HG03066 (cell line): ENCODE data around the gene IMMT.
"Not testable (repeated sequence)": the region's sequence is repeated elsewhere in the genome, so short reads cannot be mapped to it uniquely, and the experiment has no call there.

Experiments
- ATAC-seq: cut with Tn5 transposase; IDR thresholded peaks from one replicate; pipeline ENCODE4 v1.9.1; 2021; ENCODE audit warnings: low read depth; ENCODE audit not compliant: unreplicated experiment

Gene IMMT

DNA sequence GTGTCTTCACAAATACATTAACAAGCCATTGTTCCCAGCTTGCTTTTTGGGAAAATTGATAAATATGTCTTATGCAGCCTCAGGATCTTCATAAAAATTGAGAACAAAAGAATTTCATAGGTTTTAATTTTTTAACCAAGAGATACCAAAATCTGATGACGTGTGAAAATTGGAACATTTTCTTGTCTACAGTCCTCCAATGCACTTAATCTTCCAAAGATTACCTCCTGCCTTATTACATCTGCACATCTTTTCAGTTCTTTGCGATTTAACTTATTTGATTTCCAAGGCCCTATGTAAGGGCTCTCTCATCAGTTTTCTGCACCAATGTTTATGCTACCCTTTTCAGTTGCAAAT, 7.1 kb upstream of the IMMT start:
- ATAC-seq, result no peak

GRCh38 chr2:86201671-86202335, 6.5 kb upstream of the IMMT start:
- no peak for ATAC-seq

- ATAC-seq, result not testable (repeated sequence)
Measured at GRCh38 chr2:86200564-86200963, 5.3 kb upstream of the IMMT start.

DNA sequence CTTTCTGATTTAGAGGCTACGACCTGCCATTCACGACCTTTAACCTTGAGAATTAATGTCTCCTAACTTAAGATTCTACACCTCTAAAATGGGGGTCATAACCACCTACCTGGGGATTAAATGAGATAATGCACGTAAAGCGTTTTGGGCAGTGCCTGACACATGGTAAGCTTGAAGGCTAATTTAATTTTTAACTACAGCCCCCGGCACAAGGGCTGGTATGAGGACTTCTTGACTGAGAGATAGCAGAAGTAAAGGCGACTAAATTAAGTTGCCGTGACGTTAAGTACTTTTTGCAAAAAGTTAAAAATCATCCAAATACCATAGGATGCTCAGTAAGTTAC, 4.5 kb upstream of the IMMT start:
- no peak for ATAC-seq

- ATAC-seq, result no peak
Measured at GRCh38 chr2:86195808-86196387, 636 bp upstream of the IMMT start.

DNA sequence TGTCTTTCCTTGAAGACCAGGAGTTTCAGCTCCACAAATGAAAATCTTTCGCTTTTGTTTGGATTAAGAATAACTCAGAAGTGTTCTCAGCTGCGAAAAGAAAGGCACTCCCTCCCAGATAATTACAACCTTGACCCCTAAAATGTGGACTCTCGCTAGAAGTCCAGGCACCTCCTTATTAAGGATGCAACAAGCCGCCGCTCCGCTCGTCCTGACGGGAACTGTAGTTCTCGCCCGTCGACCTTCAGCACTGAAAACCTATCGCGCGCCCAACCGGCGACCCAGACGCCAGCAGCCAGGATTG, 559 bp downstream of the IMMT start:
- no peak for ATAC-seq

DNA sequence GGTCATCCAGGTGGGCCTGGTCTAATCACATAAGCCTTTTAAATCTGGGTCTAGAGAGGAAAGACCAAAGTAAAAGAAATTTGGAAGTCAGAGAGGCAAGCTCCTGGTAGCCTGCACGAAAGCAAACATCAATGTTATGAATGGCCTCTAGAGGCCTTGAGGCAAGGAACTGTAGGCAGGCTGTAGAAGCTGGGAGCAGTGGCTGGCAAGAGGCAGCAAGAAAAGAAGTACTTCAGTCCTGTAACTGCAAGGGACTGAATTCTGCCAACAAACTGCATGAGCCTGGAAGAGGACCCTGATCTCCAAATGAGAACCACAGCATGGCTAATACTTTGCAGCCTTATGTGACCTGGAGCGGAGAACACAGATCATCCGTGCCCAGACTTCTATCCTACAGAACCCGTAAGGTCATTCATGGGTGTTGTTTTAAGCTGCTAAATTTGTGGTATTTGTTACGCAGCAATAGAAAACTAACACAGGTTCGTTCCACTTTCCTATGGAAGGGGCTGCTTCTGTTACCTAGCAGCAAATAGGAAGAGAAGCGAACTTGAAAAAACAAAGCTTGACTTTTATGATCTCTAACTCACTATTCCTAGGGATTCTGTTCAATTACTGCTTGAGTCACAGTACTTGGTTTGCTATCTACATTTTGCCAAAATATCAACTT, 1.2 kb downstream of the IMMT start:
- no peak for ATAC-seq

- no peak for ATAC-seq
Measured at GRCh38 chr2:86189782-86190416, 5.4 kb downstream of the IMMT start.

- ATAC-seq, result no peak
Measured at GRCh38 chr2:86186431-86186830, 8.8 kb downstream of the IMMT start.

- no peak for ATAC-seq
Measured at GRCh38 chr2:86185517-86186212, 9.6 kb downstream of the IMMT start.

- no peak for ATAC-seq
Measured at GRCh38 chr2:86176597-86176996, 18.7 kb downstream of the IMMT start.

DNA sequence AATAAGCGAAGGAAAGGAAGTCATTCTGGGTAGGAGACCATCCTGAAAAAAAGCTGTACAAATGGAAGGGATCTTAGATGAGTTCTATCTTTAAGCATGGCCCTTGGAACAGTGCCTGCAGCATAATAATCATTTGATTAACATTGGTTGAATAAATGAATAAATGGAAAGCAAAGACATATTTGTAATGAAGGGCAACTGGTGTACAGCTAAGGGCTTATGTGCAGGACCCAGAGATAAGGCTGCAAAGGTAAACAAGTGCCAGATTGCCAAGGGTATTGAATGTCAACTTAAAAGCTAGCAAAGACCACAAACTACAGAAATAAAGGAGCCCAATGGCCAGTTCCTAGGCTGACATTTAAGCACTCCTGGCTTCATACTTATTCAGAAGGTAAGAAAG, 19.4 kb downstream of the IMMT start:
- ATAC-seq, result no peak

DNA sequence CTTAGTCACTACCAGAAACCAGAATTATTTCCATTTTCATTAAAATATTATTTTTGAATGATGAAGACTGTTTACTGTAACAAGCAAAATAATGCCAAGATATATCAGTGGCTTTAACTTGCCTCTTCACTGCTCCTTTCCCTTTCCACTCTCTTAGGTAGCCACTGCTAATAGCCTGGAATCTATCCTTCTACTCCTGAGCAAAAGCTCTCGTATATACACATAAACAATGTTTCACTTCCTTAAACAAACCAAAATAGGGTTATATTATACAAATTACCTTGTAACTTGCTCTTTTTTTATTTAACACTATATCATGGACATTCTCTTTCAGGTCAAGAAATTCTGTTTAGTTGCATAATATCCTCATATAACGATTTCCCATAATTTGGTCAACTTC, 20.8 kb downstream of the IMMT start:
- no peak for ATAC-seq

GRCh38 chr2:86172610-86173009, 22.7 kb downstream of the IMMT start:
- no peak for ATAC-seq

DNA sequence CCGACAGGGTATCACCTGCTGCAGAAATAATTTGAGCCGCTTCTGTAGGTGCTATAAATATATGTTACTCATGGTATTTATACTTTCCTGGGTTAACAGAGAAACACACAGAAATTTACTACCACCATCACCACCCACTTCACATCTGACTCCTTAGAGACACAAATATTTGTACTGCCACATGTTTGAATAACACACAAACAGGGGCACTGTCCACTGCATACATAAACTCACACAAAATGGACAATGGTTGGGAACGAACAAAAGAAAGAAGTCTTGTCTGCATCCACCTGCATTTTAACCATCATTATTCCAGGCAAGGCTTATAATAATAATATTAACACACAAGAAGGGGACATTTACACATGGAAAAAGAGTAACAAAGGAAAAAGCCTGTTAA, 24.0 kb downstream of the IMMT start:
- no peak for ATAC-seq

- ATAC-seq, result no peak
Measured at GRCh38 chr2:86170449-86170848, 24.8 kb downstream of the IMMT start.

- no peak for ATAC-seq
Measured at GRCh38 chr2:86160156-86160952, 34.9 kb downstream of the IMMT start.

DNA sequence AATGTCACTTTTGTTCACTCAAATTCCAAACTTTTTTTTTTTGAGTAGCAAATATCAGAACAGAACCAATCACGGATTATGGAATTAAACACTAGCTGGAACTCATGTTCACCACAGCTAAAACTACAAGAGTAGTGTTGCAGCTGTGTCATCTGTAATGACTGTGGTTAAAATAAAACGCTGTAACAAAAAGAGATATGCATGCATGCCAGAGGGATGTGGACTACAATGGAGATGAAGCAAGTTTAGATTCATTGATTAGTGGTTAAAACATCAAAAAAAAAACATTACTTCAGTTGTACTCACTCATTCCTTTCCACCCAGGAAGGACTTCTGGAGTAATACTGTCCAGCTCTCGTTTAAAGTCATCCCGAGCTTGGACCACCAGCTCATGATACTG, 37.0 kb downstream of the IMMT start:
- no peak for ATAC-seq

GRCh38 chr2:86157009-86157556, 38.2 kb downstream of the IMMT start:
- no peak for ATAC-seq

DNA sequence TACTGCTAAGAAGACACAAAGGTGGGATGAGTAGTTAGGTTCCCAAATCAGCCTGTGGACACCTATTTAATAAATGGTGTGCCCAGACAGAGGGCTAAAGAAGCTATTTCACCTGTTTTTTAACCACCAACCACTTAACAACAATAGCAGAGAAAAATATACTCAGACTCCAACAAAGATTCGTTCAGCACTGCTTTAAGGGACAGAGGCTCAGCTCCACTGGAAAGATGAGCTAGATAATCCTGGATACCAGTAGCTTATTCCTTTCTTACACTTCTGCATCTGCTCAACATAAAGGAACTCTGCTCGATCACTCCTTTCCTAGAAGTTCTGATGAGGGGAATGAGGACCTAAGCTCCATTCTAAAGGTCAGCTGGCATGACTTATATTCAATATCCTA, 44.8 kb downstream of the IMMT start:
- no peak for ATAC-seq
